SK-N-SH (cell line): ENCODE results near the gene BTBD16.

ENCODE experiments used
- EP300 ChIP-seq, 2 experiments: IDR thresholded peaks; 2 replicates each; pipeline versions ENCODE4 v1.4.0 to v1.6.1; 2012; ENCODE audit warnings: borderline replicate concordance in 1 of 2, low read depth in 1 of 2, low read length in 1 of 2
- GABPA ChIP-seq: IDR thresholded peaks from 2 replicates; pipeline ENCODE4 v1.4.0; 2012; ENCODE audit warnings: low read depth, mild to moderate bottlenecking
- JUND ChIP-seq: IDR thresholded peaks from 2 replicates; pipeline ENCODE4 v1.4.0; 2012
- MEF2A ChIP-seq: IDR thresholded peaks from 2 replicates; pipeline ENCODE4 v1.4.0; 2012; ENCODE audit warnings: low read depth, borderline replicate concordance
- RAD21 ChIP-seq: IDR thresholded peaks from 2 replicates; pipeline ENCODE4 v1.6.1; 2012; ENCODE audit warnings: mild to moderate bottlenecking, low read length
- SMC3 ChIP-seq: IDR thresholded peaks from 2 replicates; pipeline ENCODE4 v1.6.1; 2012; ENCODE audit warnings: low read depth, low read length, improper control_type of control experiment
- TF ChIP-seq, protein P1 (sequence below): fragments of 200-600 bp; sonication (generic); IDR thresholded peaks from 2 replicates; pipeline ENCODE4 v1.6.1; 2017; ENCODE audit warnings: antibody characterized with exemption, mild to moderate bottlenecking, moderate library complexity
- TF ChIP-seq, protein P2 (sequence below): IDR thresholded peaks from 2 replicates; pipeline ENCODE4 v1.4.0; 2012; ENCODE audit warnings: low read depth, borderline replicate concordance
- TF ChIP-seq, protein P3 (sequence below): IDR thresholded peaks from 2 replicates; pipeline ENCODE4 v1.4.0; 2012; ENCODE audit warnings: low read depth

DNA sequence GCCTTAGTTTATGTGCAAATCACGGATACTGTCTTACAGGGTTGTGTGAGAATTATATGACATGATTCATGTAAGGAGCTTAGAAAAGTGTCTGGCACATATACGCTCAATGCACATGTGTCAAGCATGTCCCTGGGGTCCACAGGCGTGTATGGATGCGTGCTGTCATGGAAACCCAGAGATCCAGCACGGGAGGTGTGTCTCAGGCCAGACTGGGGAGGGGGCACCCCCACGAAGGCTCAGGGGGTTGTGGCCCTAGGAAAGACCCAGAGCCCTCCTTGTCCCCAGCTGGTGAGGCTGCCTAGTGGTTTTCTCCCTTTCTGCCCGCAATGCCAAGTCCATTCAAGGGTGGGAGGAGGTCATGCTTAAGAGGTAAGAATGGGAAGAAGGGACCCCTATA lies 9.1 kb downstream of the BTBD16 start:
- TF ChIP-seq, protein P1, sequence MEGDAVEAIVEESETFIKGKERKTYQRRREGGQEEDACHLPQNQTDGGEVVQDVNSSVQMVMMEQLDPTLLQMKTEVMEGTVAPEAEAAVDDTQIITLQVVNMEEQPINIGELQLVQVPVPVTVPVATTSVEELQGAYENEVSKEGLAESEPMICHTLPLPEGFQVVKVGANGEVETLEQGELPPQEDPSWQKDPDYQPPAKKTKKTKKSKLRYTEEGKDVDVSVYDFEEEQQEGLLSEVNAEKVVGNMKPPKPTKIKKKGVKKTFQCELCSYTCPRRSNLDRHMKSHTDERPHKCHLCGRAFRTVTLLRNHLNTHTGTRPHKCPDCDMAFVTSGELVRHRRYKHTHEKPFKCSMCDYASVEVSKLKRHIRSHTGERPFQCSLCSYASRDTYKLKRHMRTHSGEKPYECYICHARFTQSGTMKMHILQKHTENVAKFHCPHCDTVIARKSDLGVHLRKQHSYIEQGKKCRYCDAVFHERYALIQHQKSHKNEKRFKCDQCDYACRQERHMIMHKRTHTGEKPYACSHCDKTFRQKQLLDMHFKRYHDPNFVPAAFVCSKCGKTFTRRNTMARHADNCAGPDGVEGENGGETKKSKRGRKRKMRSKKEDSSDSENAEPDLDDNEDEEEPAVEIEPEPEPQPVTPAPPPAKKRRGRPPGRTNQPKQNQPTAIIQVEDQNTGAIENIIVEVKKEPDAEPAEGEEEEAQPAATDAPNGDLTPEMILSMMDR, result no peak
- TF ChIP-seq GABPA (no peak), SMC3 (no peak), RAD21 (no peak), JUND (no peak), EP300 (IDR thresholded peaks at IDR 0.05; ENCODE audit: borderline replicate concordance in 1 of 2, low read depth in 1 of 2, low read length in 1 of 2) (no peak), MEF2A (no peak)
- TF ChIP-seq, protein P2, sequence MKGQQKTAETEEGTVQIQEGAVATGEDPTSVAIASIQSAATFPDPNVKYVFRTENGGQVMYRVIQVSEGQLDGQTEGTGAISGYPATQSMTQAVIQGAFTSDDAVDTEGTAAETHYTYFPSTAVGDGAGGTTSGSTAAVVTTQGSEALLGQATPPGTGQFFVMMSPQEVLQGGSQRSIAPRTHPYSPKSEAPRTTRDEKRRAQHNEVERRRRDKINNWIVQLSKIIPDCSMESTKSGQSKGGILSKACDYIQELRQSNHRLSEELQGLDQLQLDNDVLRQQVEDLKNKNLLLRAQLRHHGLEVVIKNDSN, result no peak
- TF ChIP-seq, protein P3, sequence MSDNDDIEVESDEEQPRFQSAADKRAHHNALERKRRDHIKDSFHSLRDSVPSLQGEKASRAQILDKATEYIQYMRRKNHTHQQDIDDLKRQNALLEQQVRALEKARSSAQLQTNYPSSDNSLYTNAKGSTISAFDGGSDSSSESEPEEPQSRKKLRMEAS, result no peak
